Gastrocnemius medialis (tissue), 4 donors: ENCODE measurements around the gene CPED1.

Experiments used
- POLR2A ChIP-seq, 2 donors: fragments of 450-650 bp; IDR thresholded peaks; one replicate each; pipeline ENCODE4 v1.6.1; 2017; ENCODE audit warnings: antibody characterized with exemption in 2 of 2, mild to moderate bottlenecking in 2 of 2, moderate library complexity in 2 of 2
- TF ChIP-seq, protein P1 (sequence below), 5 experiments: fragments of 450-650 bp in 3 of 5; fragments of 200-600 bp in 2 of 5; sonication (generic) in 2 of 5; IDR thresholded peaks in 4 of 5; conservative IDR thresholded peaks in 1 of 5; 1 replicate in 4 of 5; 2 replicates in 1 of 5; pipeline ENCODE4 v1.5.1; 2016 to 2019; ENCODE audit warnings: antibody characterized with exemption in 5 of 5, mild to moderate bottlenecking in 3 of 5, moderate library complexity in 3 of 5

DNA sequence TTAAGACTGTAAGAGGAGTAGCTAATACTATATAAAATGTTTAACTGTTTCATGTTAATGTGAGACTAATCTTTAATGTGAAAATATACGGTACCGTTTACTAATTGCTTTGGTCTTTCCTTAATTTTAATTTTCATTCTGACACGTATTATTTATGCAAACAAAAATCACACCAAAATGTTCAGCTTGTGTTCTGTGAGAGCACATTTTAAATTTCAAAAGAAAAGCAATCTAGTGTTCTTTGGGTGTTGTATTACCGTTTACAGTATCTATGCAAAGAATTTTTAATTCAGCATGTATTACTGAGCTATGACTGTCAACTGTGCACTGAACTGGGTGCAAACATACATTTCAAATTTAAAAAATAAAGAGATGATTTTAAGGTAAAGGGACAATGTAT, 342.5 kb downstream of the CPED1 start:
- TF ChIP-seq, protein P1, sequence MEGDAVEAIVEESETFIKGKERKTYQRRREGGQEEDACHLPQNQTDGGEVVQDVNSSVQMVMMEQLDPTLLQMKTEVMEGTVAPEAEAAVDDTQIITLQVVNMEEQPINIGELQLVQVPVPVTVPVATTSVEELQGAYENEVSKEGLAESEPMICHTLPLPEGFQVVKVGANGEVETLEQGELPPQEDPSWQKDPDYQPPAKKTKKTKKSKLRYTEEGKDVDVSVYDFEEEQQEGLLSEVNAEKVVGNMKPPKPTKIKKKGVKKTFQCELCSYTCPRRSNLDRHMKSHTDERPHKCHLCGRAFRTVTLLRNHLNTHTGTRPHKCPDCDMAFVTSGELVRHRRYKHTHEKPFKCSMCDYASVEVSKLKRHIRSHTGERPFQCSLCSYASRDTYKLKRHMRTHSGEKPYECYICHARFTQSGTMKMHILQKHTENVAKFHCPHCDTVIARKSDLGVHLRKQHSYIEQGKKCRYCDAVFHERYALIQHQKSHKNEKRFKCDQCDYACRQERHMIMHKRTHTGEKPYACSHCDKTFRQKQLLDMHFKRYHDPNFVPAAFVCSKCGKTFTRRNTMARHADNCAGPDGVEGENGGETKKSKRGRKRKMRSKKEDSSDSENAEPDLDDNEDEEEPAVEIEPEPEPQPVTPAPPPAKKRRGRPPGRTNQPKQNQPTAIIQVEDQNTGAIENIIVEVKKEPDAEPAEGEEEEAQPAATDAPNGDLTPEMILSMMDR (IDR thresholded peaks at IDR 0.05 in 4 of 5, conservative IDR thresholded peaks at IDR 0.05 in 1 of 5): no peak
- TF ChIP-seq POLR2A (IDR thresholded peaks at IDR 0.05): no peak
